WTC11 (cell line): ENCODE data around the gene TSHZ3. TPM values are rescaled to one million over a fixed set of nuclear protein-coding genes. Genes with fewer than 3 reads are reported as not detected.

Experiments
- ATAC-seq: fragments of 200-7000 bp; cut with Tn5 transposase; 2 replicates; pipeline ENCODE4 v1.10.0; 2021; ENCODE audit warnings: mild to moderate bottlenecking, moderate library complexity
- CTCF ChIA-PET: fragments of 300-600 bp; sonication (Branson Sonifier 250); formaldehyde crosslinking; loops from one replicate; lab custom pipeline; 2021; ENCODE audit warnings: antibody characterized with exemption; lab: Charles Lee
- POLR2A ChIA-PET: fragments of 350-600 bp; sonication (Branson Sonifier 250); formaldehyde crosslinking; loops from one replicate; lab custom pipeline; 2021; ENCODE audit warnings: antibody characterized with exemption; lab: Charles Lee
- DNase-seq: peaks from one replicate; pipeline ENCODE4 v3.0.0; 2021; ENCODE audit warnings: low spot score
- H3K27ac Mint-ChIP-seq: 2 replicates; pipeline ENCODE4 v1.8.0; 2021; ENCODE audit warnings: mixed read lengths
- H3K27me3 Mint-ChIP-seq: 2 replicates; pipeline ENCODE4 v1.8.0; 2021; ENCODE audit warnings: low read depth, mild to moderate bottlenecking, moderate library complexity, mixed read lengths
- H3K36me3 Mint-ChIP-seq: 2 replicates; pipeline ENCODE4 v1.8.0; 2021; ENCODE audit warnings: mixed read lengths
- H3K4me1 Mint-ChIP-seq: 2 replicates; pipeline ENCODE4 v1.8.0; 2022; ENCODE audit warnings: mixed read lengths
- H3K4me3 Mint-ChIP-seq: 2 replicates; pipeline ENCODE4 v1.8.0; 2021; ENCODE audit warnings: mild to moderate bottlenecking, moderate library complexity, mixed read lengths
- H3K9me3 Mint-ChIP-seq: 2 replicates; pipeline ENCODE4 v1.8.0; 2021; ENCODE audit warnings: mixed read lengths
- ATF1 ChIP-seq: sonication (generic); formaldehyde crosslinking; IDR thresholded peaks from 2 replicates; pipeline ENCODE4 v1.8.1; 2023; ENCODE audit warnings: mild to moderate bottlenecking, moderate library complexity, missing genetic modification reagents
- ATF3 ChIP-seq: sonication (generic); formaldehyde crosslinking; conservative IDR thresholded peaks from 2 replicates; pipeline ENCODE4 v1.8.1; 2022; ENCODE audit warnings: mild to moderate bottlenecking, missing genetic modification reagents
- CBFB ChIP-seq: sonication (generic); formaldehyde crosslinking; IDR thresholded peaks from 2 replicates; pipeline ENCODE4 v1.8.1; 2022; ENCODE audit warnings: mild to moderate bottlenecking, low read depth, missing genetic modification reagents
- CTCF ChIP-seq: fragments of 200-600 bp; IDR thresholded peaks from 2 replicates; pipeline ENCODE4 v1.8.0; 2022; ENCODE audit warnings: antibody characterized with exemption
- ERG ChIP-seq: fragments of 250-450 bp; sonication (Bioruptor Pico); IDR thresholded peaks from 2 replicates; pipeline ENCODE4 v1.8.0; 2021; ENCODE audit warnings: mild to moderate bottlenecking
- FOXJ3 ChIP-seq: sonication (generic); formaldehyde crosslinking; IDR thresholded peaks from 2 replicates; pipeline ENCODE4 v1.9.0; 2021; ENCODE audit warnings: missing genetic modification reagents, mild to moderate bottlenecking, borderline replicate concordance
- HMGA2 ChIP-seq: fragments of 250-450 bp; sonication (Bioruptor Pico); IDR thresholded peaks from 2 replicates; pipeline ENCODE4 v1.4.0; 2021; ENCODE audit warnings: mild to moderate bottlenecking, moderate library complexity
- JUN ChIP-seq: sonication (generic); formaldehyde crosslinking; IDR thresholded peaks from 2 replicates; pipeline ENCODE4 v1.8.0; 2023; ENCODE audit warnings: mild to moderate bottlenecking, missing genetic modification reagents
- KAT7 ChIP-seq: sonication (generic); formaldehyde crosslinking; IDR thresholded peaks from 2 replicates; pipeline ENCODE4 v1.8.1; 2023; ENCODE audit warnings: missing genetic modification reagents, mild to moderate bottlenecking, borderline replicate concordance
- MXD4 ChIP-seq: fragments of 250-450 bp; sonication (Bioruptor Pico); IDR thresholded peaks from 2 replicates; pipeline ENCODE4 v1.8.0; 2021; ENCODE audit warnings: mild to moderate bottlenecking, moderate library complexity, borderline replicate concordance
- NFYB ChIP-seq: sonication (generic); formaldehyde crosslinking; conservative IDR thresholded peaks from 2 replicates; pipeline ENCODE4 v1.8.0; 2022; ENCODE audit warnings: low read depth, missing genetic modification reagents
- OVOL2 ChIP-seq: fragments of 250-450 bp; sonication (Bioruptor Pico); IDR thresholded peaks from 2 replicates; pipeline ENCODE4 v1.9.0; 2021; ENCODE audit warnings: mild to moderate bottlenecking, borderline replicate concordance
- SMAD4 ChIP-seq: sonication (generic); formaldehyde crosslinking; IDR thresholded peaks from 2 replicates; pipeline ENCODE4 v1.8.0; 2022; ENCODE audit warnings: mild to moderate bottlenecking, missing genetic modification reagents
- SP1 ChIP-seq: sonication (generic); formaldehyde crosslinking; conservative IDR thresholded peaks from 2 replicates; pipeline ENCODE4 v1.8.1; 2022; ENCODE audit warnings: missing genetic modification reagents
- STAT6 ChIP-seq: sonication (generic); formaldehyde crosslinking; conservative IDR thresholded peaks from 2 replicates; pipeline ENCODE4 v1.8.1; 2023; ENCODE audit warnings: mild to moderate bottlenecking, low read depth, missing genetic modification reagents, moderate library complexity
- TEAD4 ChIP-seq: sonication (generic); formaldehyde crosslinking; IDR thresholded peaks from 2 replicates; pipeline ENCODE4 v1.8.0; 2022; ENCODE audit warnings: mild to moderate bottlenecking, missing genetic modification reagents
- TP53 ChIP-seq: sonication (generic); formaldehyde crosslinking; IDR thresholded peaks from 2 replicates; pipeline ENCODE4 v1.8.1; 2023; ENCODE audit warnings: mild to moderate bottlenecking, missing genetic modification reagents
- ZBTB43 ChIP-seq: sonication (generic); formaldehyde crosslinking; IDR thresholded peaks from 2 replicates; pipeline ENCODE4 v1.8.1; 2023; ENCODE audit warnings: mild to moderate bottlenecking, missing genetic modification reagents
- ZNF423 ChIP-seq: fragments of 250-450 bp; sonication (Bioruptor Pico); IDR thresholded peaks from 2 replicates; pipeline ENCODE4 v2.1.2; 2022; ENCODE audit warnings: mild to moderate bottlenecking, moderate library complexity
- total RNA-seq: library from RNA; stranded (reverse); gene quantifications from 3 replicates; pipeline ENCODE4 v1.2.3, GENCODE V29; 2021
- TF ChIP-seq, protein P1 (sequence below): sonication (generic); formaldehyde crosslinking; IDR thresholded peaks from 2 replicates; pipeline ENCODE4 v1.8.0; 2022; ENCODE audit warnings: mild to moderate bottlenecking, missing genetic modification reagents

The TSHZ3 gene
- total RNA-seq, 1 experiment from 2014 or later, result 21.4 TPM

- peak; percentile 48 for ATAC-seq
- CTCF ChIA-PET, result interaction anchor here (1.2 to 5.0 kb wide), 4 partner anchors 18 to 481 kb away, joined by 3 to 34 read pairs (median 10); no protein-coding TSS in a partner anchor
- H3K9me3 Mint-ChIP-seq, result no peaks in the 10 kb centered on the region
These were observed 7.5 kb upstream of the TSHZ3 start for GRCh38 chr19:31356587-31357314.

More at GRCh38 chr19:31356587-31357314, 7.5 kb upstream of the TSHZ3 start:
- peak overlapping the region; percentile 97 for H3K4me3 Mint-ChIP-seq
- peaks cover 51% of the 10 kb centered on the region for H3K27me3 Mint-ChIP-seq
- DNase-seq, result peak; percentile 84
- peaks cover 10% of the 10 kb centered on the region for H3K36me3 Mint-ChIP-seq
- POLR2A ChIA-PET, result no interaction called here
- TF ChIP-seq TEAD4 (CRISPR knock-in tag) (no peak), ZBTB43 (CRISPR knock-in tag) (no peak), NFYB (CRISPR knock-in tag) (no peak), ERG (CRISPR knock-in tag) (no peak), SP1 (CRISPR knock-in tag) (0 out of 2 replicates have a peak, but pooled peaks have one; percentile 34), STAT6 (CRISPR knock-in tag) (no peak), OVOL2 (CRISPR knock-in tag) (no peak), SMAD4 (CRISPR knock-in tag) (no peak), ATF3 (no peak), MXD4 (CRISPR knock-in tag) (no peak), JUN (CRISPR knock-in tag) (no peak), CTCF (peak; percentile 51; the same call in 1 of the 2 replicates), CBFB (CRISPR knock-in tag) (no peak), KAT7 (CRISPR knock-in tag) (no peak), TP53 (no peak), FOXJ3 (CRISPR knock-in tag) (no peak), ZNF423 (peak; percentile 78), ATF1 (CRISPR knock-in tag) (no peak), HMGA2 (CRISPR knock-in tag) (no peak)
- TF ChIP-seq, protein P1, sequence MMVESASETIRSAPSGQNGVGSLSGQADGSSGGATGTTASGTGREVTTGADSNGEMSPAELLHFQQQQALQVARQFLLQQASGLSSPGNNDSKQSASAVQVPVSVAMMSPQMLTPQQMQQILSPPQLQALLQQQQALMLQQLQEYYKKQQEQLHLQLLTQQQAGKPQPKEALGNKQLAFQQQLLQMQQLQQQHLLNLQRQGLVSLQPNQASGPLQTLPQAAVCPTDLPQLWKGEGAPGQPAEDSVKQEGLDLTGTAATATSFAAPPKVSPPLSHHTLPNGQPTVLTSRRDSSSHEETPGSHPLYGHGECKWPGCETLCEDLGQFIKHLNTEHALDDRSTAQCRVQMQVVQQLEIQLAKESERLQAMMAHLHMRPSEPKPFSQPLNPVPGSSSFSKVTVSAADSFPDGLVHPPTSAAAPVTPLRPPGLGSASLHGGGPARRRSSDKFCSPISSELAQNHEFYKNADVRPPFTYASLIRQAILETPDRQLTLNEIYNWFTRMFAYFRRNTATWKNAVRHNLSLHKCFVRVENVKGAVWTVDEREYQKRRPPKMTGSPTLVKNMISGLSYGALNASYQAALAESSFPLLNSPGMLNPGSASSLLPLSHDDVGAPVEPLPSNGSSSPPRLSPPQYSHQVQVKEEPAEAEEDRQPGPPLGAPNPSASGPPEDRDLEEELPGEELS (CRISPR knock-in tag), result peak; percentile 63; the same call in 1 of the 2 replicates
- TF ChIP-seq, all 79 proteins: peak for 4
- no peak overlapping the region; the same call in 1 of the 2 replicates for H3K27ac Mint-ChIP-seq
- peaks cover 83% of the 10 kb centered on the region for H3K4me1 Mint-ChIP-seq
